ENCODE results near the gene BDKRB1.

- TF ChIP-seq, protein P1, sequence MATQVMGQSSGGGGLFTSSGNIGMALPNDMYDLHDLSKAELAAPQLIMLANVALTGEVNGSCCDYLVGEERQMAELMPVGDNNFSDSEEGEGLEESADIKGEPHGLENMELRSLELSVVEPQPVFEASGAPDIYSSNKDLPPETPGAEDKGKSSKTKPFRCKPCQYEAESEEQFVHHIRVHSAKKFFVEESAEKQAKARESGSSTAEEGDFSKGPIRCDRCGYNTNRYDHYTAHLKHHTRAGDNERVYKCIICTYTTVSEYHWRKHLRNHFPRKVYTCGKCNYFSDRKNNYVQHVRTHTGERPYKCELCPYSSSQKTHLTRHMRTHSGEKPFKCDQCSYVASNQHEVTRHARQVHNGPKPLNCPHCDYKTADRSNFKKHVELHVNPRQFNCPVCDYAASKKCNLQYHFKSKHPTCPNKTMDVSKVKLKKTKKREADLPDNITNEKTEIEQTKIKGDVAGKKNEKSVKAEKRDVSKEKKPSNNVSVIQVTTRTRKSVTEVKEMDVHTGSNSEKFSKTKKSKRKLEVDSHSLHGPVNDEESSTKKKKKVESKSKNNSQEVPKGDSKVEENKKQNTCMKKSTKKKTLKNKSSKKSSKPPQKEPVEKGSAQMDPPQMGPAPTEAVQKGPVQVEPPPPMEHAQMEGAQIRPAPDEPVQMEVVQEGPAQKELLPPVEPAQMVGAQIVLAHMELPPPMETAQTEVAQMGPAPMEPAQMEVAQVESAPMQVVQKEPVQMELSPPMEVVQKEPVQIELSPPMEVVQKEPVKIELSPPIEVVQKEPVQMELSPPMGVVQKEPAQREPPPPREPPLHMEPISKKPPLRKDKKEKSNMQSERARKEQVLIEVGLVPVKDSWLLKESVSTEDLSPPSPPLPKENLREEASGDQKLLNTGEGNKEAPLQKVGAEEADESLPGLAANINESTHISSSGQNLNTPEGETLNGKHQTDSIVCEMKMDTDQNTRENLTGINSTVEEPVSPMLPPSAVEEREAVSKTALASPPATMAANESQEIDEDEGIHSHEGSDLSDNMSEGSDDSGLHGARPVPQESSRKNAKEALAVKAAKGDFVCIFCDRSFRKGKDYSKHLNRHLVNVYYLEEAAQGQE (IDR thresholded peaks at IDR 0.05; ENCODE audit: insufficient read depth in 1 of 2, low read depth in 2 of 2, low read length in 2 of 2): no peak
- TF ChIP-seq TAF1 (IDR thresholded peaks at IDR 0.05; ENCODE audit: borderline replicate concordance, insufficient read depth, low read length): no peak
- no peak for TF ChIP-seq POLR2AphosphoS5 (IDR thresholded peaks at IDR 0.05; ENCODE audit: low read depth, low read length)
Observed at GRCh38 chr14:96245710-96246538, 10.1 kb upstream of the BDKRB1 start.

All from PFSK-1 (cell line).